HepG2 (cell line): ENCODE data around the gene CDK3. TPM values are rescaled to one million over a fixed set of nuclear protein-coding genes. Genes with fewer than 3 reads are reported as not detected.
A peak's percentile ranks its signal among the peaks of the same experiment; 100 is the strongest.

Experiments used
- ARNT ChIP-seq: fragments of 450-650 bp; IDR thresholded peaks from 2 replicates; pipeline ENCODE4 v1.6.1; 2017
- BHLHE40 ChIP-seq: IDR thresholded peaks from 2 replicates; pipeline ENCODE4 v1.6.1; 2011; ENCODE audit warnings: low read length, improper control_type of control experiment
- CAMTA2 ChIP-seq: sonication (generic); formaldehyde crosslinking; IDR thresholded peaks from 2 replicates; pipeline ENCODE4 v1.4.0; 2020; ENCODE audit warnings: mild to moderate bottlenecking, missing genetic modification reagents, borderline replicate concordance
- GFI1 ChIP-seq: sonication (generic); formaldehyde crosslinking; IDR thresholded peaks from 2 replicates; pipeline ENCODE4 v1.5.0; 2020; ENCODE audit warnings: missing genetic modification reagents, mild to moderate bottlenecking, borderline replicate concordance
- NR2F1 ChIP-seq, 2 experiments: fragments of 450-650 bp in 1 of 2; formaldehyde crosslinking in 1 of 2; IDR thresholded peaks; 2 replicates each; pipeline versions ENCODE4 v1.5.0 to v1.6.1; 2016 to 2020; ENCODE audit warnings: mild to moderate bottlenecking in 1 of 2, missing compliant biosample characterization in 1 of 2, missing genetic modification reagents in 1 of 2, moderate library complexity in 1 of 2
- NR2F6 ChIP-seq, 2 experiments: IDR thresholded peaks; 2 replicates each; pipeline ENCODE4 v1.6.1; 2016; ENCODE audit warnings: antibody characterized with exemption in 1 of 2, mild to moderate bottlenecking in 1 of 2
- SATB2 ChIP-seq: sonication (generic); formaldehyde crosslinking; IDR thresholded peaks from 2 replicates; pipeline ENCODE4 v1.5.0; 2020; ENCODE audit warnings: missing genetic modification reagents
- SIN3B ChIP-seq: fragments of 150-350 bp; IDR thresholded peaks from 2 replicates; pipeline ENCODE4 v1.6.1; 2014; ENCODE audit warnings: low read length
- ZNF235 ChIP-seq: sonication (generic); formaldehyde crosslinking; IDR thresholded peaks from 2 replicates; pipeline ENCODE4 v1.8.1; 2023; ENCODE audit warnings: mild to moderate bottlenecking, missing genetic modification reagents, borderline replicate concordance
- ZNF766 ChIP-seq: sonication (generic); formaldehyde crosslinking; IDR thresholded peaks from 2 replicates; pipeline ENCODE4 v1.5.0; 2020; ENCODE audit warnings: missing genetic modification reagents, borderline replicate concordance
- polyA plus RNA-seq, 8 experiments: library from polyadenylated mRNA; depleted of rRNA in 3 of 8; stranded (reverse) in 7 of 8; unstranded in 1 of 8; fragments of >200 nt; fragmentation: Illumina TruSeq in 4 of 8; extraction: Trizol in 4 of 8; gene quantifications; 2 replicates each; pipeline versions ENCODE4 v1.2.1 to v1.2.3, GENCODE V29; 2011 to 2016; ENCODE audit warnings: low read depth in 4 of 8, missing spikeins in 1 of 8, mixed read lengths in 1 of 8; ENCODE audit not compliant: insufficient read depth in 1 of 8
- total RNA-seq, 5 experiments: library from RNA; depleted of rRNA; stranded (reverse); fragments of >200 nt; fragmentation: Illumina TruSeq; extraction: Trizol; gene quantifications; 2 replicates each; pipeline ENCODE4 v1.2.3, GENCODE V29; 2016; ENCODE audit warnings: low read depth in 1 of 5
- TF ChIP-seq, protein P1 (sequence below): sonication (generic); formaldehyde crosslinking; IDR thresholded peaks from 2 replicates; pipeline ENCODE4 v1.5.0; 2020; ENCODE audit warnings: missing genetic modification reagents, mild to moderate bottlenecking, borderline replicate concordance
- TF ChIP-seq, protein P2 (sequence below): sonication (generic); formaldehyde crosslinking; IDR thresholded peaks from 2 replicates; pipeline ENCODE4 v1.5.0; 2020; ENCODE audit warnings: mild to moderate bottlenecking, missing genetic modification reagents
- TF ChIP-seq, protein P3 (sequence below): sonication (generic); formaldehyde crosslinking; IDR thresholded peaks from 2 replicates; pipeline ENCODE4 v1.4.0; 2020; ENCODE audit warnings: missing genetic modification reagents, mild to moderate bottlenecking, borderline replicate concordance
- TF ChIP-seq, protein P4 (sequence below): sonication (generic); formaldehyde crosslinking; IDR thresholded peaks from 2 replicates; pipeline ENCODE4 v1.5.0; 2020; ENCODE audit warnings: missing genetic modification reagents
- TF ChIP-seq, protein P5 (sequence below): sonication (generic); formaldehyde crosslinking; IDR thresholded peaks from 2 replicates; pipeline ENCODE4 v1.5.1; 2020; ENCODE audit warnings: mild to moderate bottlenecking, moderate library complexity, missing genetic modification reagents
- TF ChIP-seq, protein P6 (sequence below): sonication (generic); formaldehyde crosslinking; IDR thresholded peaks from 2 replicates; pipeline ENCODE4 v1.8.0; 2023; ENCODE audit warnings: mild to moderate bottlenecking, missing genetic modification reagents
- TF ChIP-seq, protein P7 (sequence below): IDR thresholded peaks from 2 replicates; pipeline ENCODE4 v1.6.1; 2018; ENCODE audit warnings: missing genetic modification reagents, mild to moderate bottlenecking, missing compliant biosample characterization

Gene CDK3
- total and polyA plus RNA-seq, 2 of the 13 experiments (the other 11 are each of a cell fraction or from before 2014, with no cell fraction given): 5.8 to 11.4 TPM

DNA sequence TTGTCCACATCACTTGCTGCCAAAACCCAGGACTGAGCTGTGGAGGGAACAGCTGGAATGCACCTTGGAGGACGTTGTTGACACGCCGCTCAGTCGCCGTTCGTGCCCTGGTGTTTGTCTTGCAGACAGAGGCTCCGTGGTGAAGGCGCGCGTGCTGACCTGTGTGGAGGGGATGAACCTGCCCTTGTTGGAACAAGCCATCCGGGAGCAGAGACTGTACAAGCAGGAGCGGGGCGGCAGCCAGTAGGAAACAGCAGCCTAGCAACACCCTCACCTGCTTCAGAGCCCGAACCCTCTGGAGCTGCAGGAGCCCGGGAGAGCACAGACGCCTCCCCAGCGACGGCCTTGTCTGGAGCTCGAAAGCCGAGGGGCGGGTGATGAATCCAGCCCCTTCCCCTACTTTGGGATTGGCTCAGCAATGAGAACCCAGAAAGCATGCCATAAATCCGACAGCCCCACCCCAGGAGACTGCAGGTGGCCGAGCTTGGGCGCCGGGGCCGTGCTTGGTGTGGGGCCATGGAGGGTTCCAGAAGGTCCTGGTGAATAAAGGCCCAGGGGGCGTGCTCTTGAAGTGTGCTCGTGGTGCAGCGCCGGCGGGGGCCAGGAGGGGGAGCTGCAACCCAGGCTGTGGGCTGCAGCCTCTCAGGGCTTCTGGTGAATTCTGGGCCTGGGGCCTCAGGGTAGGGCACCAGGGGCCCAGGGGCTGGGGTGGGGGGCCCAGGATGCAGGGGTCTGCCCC, 470 bp upstream of the CDK3 start (continued):
- TF ChIP-seq, protein P1, sequence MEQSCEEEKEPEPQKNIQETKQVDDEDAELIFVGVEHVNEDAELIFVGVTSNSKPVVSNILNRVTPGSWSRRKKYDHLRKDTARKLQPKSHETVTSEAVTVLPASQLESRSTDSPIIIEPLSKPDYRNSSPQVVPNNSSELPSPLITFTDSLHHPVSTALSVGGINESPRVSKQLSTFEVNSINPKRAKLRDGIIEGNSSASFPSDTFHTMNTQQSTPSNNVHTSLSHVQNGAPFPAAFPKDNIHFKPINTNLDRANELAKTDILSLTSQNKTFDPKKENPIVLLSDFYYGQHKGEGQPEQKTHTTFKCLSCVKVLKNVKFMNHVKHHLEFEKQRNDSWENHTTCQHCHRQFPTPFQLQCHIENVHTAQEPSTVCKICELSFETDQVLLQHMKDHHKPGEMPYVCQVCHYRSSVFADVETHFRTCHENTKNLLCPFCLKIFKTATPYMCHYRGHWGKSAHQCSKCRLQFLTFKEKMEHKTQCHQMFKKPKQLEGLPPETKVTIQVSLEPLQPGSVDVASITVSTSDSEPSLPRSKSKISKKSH: peak; percentile 60; the same call in 1 of the 2 replicates
- TF ChIP-seq CAMTA2 (no peak; the same call in 1 of the 2 replicates), BHLHE40 (0 out of 2 replicates have a peak, but pooled peaks have one; percentile 13), ZNF235 (CRISPR knock-in tag) (peak; percentile 43; the same call in 1 of the 2 replicates), GFI1 (CRISPR knock-in tag) (no peak; the same call in 1 of the 2 replicates), NR2F6 (IDR thresholded peaks at IDR 0.05) (no peak; the same call in 1 of the 2 replicates), NR2F6 (CRISPR knock-in tag; IDR thresholded peaks at IDR 0.05) (peak; percentile 63; the same call in 1 of the 2 replicates), ZNF766 (CRISPR knock-in tag) (no peak), NR2F1 (CRISPR knock-in tag; IDR thresholded peaks at IDR 0.05) (no peak), SIN3B (no peak), ARNT (no peak), SATB2 (CRISPR knock-in tag) (no peak)
- TF ChIP-seq, protein P2, sequence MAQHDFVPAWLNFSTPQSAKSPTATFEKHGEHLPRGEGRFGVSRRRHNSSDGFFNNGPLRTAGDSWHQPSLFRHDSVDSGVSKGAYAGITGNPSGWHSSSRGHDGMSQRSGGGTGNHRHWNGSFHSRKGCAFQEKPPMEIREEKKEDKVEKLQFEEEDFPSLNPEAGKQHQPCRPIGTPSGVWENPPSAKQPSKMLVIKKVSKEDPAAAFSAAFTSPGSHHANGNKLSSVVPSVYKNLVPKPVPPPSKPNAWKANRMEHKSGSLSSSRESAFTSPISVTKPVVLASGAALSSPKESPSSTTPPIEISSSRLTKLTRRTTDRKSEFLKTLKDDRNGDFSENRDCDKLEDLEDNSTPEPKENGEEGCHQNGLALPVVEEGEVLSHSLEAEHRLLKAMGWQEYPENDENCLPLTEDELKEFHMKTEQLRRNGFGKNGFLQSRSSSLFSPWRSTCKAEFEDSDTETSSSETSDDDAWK (CRISPR knock-in tag): no peak
- TF ChIP-seq, protein P3, sequence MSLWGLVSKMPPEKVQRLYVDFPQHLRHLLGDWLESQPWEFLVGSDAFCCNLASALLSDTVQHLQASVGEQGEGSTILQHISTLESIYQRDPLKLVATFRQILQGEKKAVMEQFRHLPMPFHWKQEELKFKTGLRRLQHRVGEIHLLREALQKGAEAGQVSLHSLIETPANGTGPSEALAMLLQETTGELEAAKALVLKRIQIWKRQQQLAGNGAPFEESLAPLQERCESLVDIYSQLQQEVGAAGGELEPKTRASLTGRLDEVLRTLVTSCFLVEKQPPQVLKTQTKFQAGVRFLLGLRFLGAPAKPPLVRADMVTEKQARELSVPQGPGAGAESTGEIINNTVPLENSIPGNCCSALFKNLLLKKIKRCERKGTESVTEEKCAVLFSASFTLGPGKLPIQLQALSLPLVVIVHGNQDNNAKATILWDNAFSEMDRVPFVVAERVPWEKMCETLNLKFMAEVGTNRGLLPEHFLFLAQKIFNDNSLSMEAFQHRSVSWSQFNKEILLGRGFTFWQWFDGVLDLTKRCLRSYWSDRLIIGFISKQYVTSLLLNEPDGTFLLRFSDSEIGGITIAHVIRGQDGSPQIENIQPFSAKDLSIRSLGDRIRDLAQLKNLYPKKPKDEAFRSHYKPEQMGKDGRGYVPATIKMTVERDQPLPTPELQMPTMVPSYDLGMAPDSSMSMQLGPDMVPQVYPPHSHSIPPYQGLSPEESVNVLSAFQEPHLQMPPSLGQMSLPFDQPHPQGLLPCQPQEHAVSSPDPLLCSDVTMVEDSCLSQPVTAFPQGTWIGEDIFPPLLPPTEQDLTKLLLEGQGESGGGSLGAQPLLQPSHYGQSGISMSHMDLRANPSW (CRISPR knock-in tag): no peak
- TF ChIP-seq, protein P4, sequence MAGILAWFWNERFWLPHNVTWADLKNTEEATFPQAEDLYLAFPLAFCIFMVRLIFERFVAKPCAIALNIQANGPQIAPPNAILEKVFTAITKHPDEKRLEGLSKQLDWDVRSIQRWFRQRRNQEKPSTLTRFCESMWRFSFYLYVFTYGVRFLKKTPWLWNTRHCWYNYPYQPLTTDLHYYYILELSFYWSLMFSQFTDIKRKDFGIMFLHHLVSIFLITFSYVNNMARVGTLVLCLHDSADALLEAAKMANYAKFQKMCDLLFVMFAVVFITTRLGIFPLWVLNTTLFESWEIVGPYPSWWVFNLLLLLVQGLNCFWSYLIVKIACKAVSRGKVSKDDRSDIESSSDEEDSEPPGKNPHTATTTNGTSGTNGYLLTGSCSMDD: no peak
- TF ChIP-seq, protein P5, sequence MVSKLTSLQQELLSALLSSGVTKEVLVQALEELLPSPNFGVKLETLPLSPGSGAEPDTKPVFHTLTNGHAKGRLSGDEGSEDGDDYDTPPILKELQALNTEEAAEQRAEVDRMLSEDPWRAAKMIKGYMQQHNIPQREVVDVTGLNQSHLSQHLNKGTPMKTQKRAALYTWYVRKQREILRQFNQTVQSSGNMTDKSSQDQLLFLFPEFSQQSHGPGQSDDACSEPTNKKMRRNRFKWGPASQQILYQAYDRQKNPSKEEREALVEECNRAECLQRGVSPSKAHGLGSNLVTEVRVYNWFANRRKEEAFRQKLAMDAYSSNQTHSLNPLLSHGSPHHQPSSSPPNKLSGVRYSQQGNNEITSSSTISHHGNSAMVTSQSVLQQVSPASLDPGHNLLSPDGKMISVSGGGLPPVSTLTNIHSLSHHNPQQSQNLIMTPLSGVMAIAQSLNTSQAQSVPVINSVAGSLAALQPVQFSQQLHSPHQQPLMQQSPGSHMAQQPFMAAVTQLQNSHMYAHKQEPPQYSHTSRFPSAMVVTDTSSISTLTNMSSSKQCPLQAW: no peak; the same call in 1 of the 2 replicates
- TF ChIP-seq, protein P6, sequence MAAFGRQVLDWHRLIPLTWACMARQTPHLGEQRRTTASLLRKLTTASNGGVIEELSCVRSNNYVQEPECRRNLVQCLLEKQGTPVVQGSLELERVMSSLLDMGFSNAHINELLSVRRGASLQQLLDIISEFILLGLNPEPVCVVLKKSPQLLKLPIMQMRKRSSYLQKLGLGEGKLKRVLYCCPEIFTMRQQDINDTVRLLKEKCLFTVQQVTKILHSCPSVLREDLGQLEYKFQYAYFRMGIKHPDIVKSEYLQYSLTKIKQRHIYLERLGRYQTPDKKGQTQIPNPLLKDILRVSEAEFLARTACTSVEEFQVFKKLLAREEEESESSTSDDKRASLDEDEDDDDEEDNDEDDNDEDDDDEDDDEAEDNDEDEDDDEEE: no peak
- TF ChIP-seq, protein P7, sequence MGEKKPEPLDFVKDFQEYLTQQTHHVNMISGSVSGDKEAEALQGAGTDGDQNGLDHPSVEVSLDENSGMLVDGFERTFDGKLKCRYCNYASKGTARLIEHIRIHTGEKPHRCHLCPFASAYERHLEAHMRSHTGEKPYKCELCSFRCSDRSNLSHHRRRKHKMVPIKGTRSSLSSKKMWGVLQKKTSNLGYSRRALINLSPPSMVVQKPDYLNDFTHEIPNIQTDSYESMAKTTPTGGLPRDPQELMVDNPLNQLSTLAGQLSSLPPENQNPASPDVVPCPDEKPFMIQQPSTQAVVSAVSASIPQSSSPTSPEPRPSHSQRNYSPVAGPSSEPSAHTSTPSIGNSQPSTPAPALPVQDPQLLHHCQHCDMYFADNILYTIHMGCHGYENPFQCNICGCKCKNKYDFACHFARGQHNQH: 0 out of 2 replicates have a peak, but pooled peaks have one; percentile 33
